ENCODE measurements around the gene SLC25A10. TPM values are rescaled to one million over a fixed set of nuclear protein-coding genes. Genes with fewer than 3 reads are reported as not detected.

SLC25A10 gene
- total and polyA plus RNA-seq, 2 of the 8 experiments (the other 6 are each of a cell fraction or from before 2014, with no cell fraction given), result 22.2 to 43.0 TPM

- Histone ChIP-seq H3K14ac (ENCODE audit: insufficient read length) (no peak overlapping the region), H3K9ac (replicated peaks in 1 of 4; ENCODE audit: extremely low read depth in 1 of 4, low read depth in 3 of 4, low read length in 3 of 4) (no peak overlapping the region), H3K4ac (replicated peaks; ENCODE audit: insufficient read length, low read depth, low read length) (no peak overlapping the region), H3K56ac (replicated peaks; ENCODE audit: insufficient read length, low read depth, low read length) (no peak overlapping the region), H3K36me3 (ENCODE audit: control insufficient read depth in 2 of 4, insufficient read depth in 4 of 4, low read length in 3 of 4) (no peaks in the 10 kb centered on the region), H4K91ac (replicated peaks; ENCODE audit: insufficient read length, low read length) (no peak overlapping the region), H4K8ac (ENCODE audit: extremely low read depth, insufficient read depth, low read length) (no peak overlapping the region), H2AFZ (ENCODE audit: low read length) (no peak overlapping the region), H4K20me1 (replicated peaks in 1 of 2; ENCODE audit: control insufficient read depth in 1 of 2, insufficient read depth in 2 of 2, low read length in 2 of 2) (peaks cover 0 to 3% of the 10 kb centered on the region in 2 experiments), H3K23me2 (ENCODE audit: low read depth, low read length) (peaks cover 4% of the 10 kb centered on the region; the same call in 1 of the 2 replicates), H2BK20ac (ENCODE audit: low read length) (no peak overlapping the region), H4K5ac (ENCODE audit: insufficient read length, low read depth, low read length) (no peak overlapping the region), H2BK15ac (ENCODE audit: low read length) (no peak overlapping the region), H2AK5ac (ENCODE audit: low read depth, low read length) (no peak overlapping the region), H2BK12ac (ENCODE audit: low read depth, low read length) (no peak overlapping the region), H3K18ac (ENCODE audit: extremely low read depth, low read length) (no peak overlapping the region), H3K79me2 (ENCODE audit: control insufficient read depth in 1 of 2, insufficient read depth in 2 of 2, low read length in 2 of 2) (no peaks in the 10 kb centered on the region), H3K4me3 (ENCODE audit: extremely low read depth in 1 of 4, insufficient read depth in 2 of 4, low read depth in 3 of 4, low read length in 4 of 4) (no peak overlapping the region), H3K4me1 (replicated peaks in 1 of 4; ENCODE audit: control insufficient read depth in 3 of 4, insufficient read depth in 4 of 4, low read length in 3 of 4) (peaks cover 0 to 3% (median 1%) of the 10 kb centered on the region in 4 experiments; a peak in 2 of 7 replicates), H3K9me3 (ENCODE audit: insufficient read depth in 2 of 2, low read depth in 1 of 2, low read length in 1 of 2) (no peaks in the 10 kb centered on the region), H2BK5ac (ENCODE audit: low read depth, low read length) (no peak overlapping the region), H3K27me3 (replicated peaks in 1 of 4; ENCODE audit: control insufficient read depth in 3 of 4, extremely low read depth in 1 of 4, insufficient read depth in 3 of 4, low read length in 3 of 4) (peaks cover 0 to 2% (median 0%) of the 10 kb centered on the region in 4 experiments; a peak in 1 of 7 replicates), H3K4me2 (ENCODE audit: insufficient read depth in 1 of 2, low read depth in 2 of 2, low read length in 2 of 2) (no peak overlapping the region), H3K23ac (ENCODE audit: insufficient read length) (no peak overlapping the region), H3K79me1 (ENCODE audit: low read depth, low read length) (no peaks in the 10 kb centered on the region), H3K27ac (ENCODE audit: low read depth, low read length) (no peak overlapping the region), H2BK120ac (replicated peaks; ENCODE audit: low read depth, low read length) (no peak overlapping the region)
- 88% methylated on average over 27 of the region's 27 CpGs; no CpG with 5 or more reads in 1 of the 2 experiments for WGBS, 2 experiments (ENCODE audit: extremely low coverage in 1 of 2, insufficient coverage in 1 of 2, insufficient read length in 1 of 2, insufficient replicate concordance in 2 of 2, low coverage in 1 of 2, low lambda C conversion rate in 2 of 2, missing lambda C conversion rate in 1 of 2)
- FAIRE-seq (no peak), DNase-seq (ENCODE audit: low read depth in 1 of 2, low spot score in 2 of 2) (no peak)
- POLR2A ChIA-PET (ENCODE audit: partially characterized antibody), result interaction anchor here (0.6 to 1.8 kb wide), 5 partner anchors 62 to 102 kb away, joined by 3 to 5 read pairs (median 3); no protein-coding TSS in a partner anchor
- CTCF ChIA-PET (ENCODE audit: partially characterized antibody), result interaction anchor here (1.2 to 2.1 kb wide), 7 partner anchors 13 to 130 kb away, joined by 3 to 8 read pairs (median 4); no protein-coding TSS in a partner anchor
- TF ChIP-seq BCL11A (IDR thresholded peaks at IDR 0.05; ENCODE audit: low read depth in 2 of 2, low read length in 2 of 2) (no peak), SAP30 (IDR thresholded peaks at IDR 0.05; ENCODE audit: insufficient read depth, insufficient replicate concordance, low read length) (no peak), TEAD4 (IDR thresholded peaks at IDR 0.05; ENCODE audit: low read depth, low read length) (no peak), HDAC2 (IDR thresholded peaks at IDR 0.05; ENCODE audit: borderline replicate concordance in 1 of 2, low read depth in 2 of 2, low read length in 2 of 2) (no peak), BRCA1 (IDR thresholded peaks at IDR 0.05; ENCODE audit: low read depth, low read length) (no peak), MAFK (IDR thresholded peaks at IDR 0.05; ENCODE audit: low read depth, low read length) (no peak), RBBP5 (IDR thresholded peaks at IDR 0.05; ENCODE audit: borderline replicate concordance, low read depth, low read length) (no peak), POLR2A (IDR thresholded peaks at IDR 0.05; ENCODE audit: control extremely low read depth in 1 of 2, low read depth in 2 of 2, low read length in 2 of 2) (no peak), SUZ12 (IDR thresholded peaks at IDR 0.05; ENCODE audit: low read length) (no peak), POLR2AphosphoS5 (IDR thresholded peaks at IDR 0.05; ENCODE audit: low read depth, low read length) (no peak), SRF (IDR thresholded peaks at IDR 0.05; ENCODE audit: low read depth, low read length) (no peak), JUN (IDR thresholded peaks at IDR 0.05; ENCODE audit: low read depth, low read length) (no peak), EP300 (IDR thresholded peaks at IDR 0.05; ENCODE audit: borderline replicate concordance in 1 of 2, low read depth in 2 of 2, low read length in 2 of 2) (no peak)
These were observed 26.8 kb downstream of the SLC25A10 start for GRCh38 chr17:81738801-81739393.

All from H1 (cell line).